HCT116 (cell line): ENCODE data around the gene PEX11G. TPM values are rescaled to one million over a fixed set of nuclear protein-coding genes. Genes with fewer than 3 reads are reported as not detected.

Source experiments
- ATAC-seq: fragments of 200-7000 bp; cut with Tn5 transposase; 2 replicates; pipeline ENCODE4 v1.9.1; 2020; ENCODE audit warnings: mild to moderate bottlenecking, moderate library complexity
- BruUV-seq: library from RNA; stranded (reverse); fragments of 400-500 nt; replicated peaks from 2 replicates; lab custom pipeline; 2021; lab: Mats Ljungman, UMichigan
- CTCF ChIA-PET: fragments of 300-600 bp; sonication (Branson Sonifier 250); formaldehyde crosslinking; loops from one replicate; lab custom pipeline; 2021; ENCODE audit warnings: antibody characterized with exemption; lab: Charles Lee
- POLR2A ChIA-PET: fragments of 300-600, 350-600 bp; sonication (Branson Sonifier 250); formaldehyde crosslinking; loops from one replicate; lab custom pipeline; 2021; ENCODE audit warnings: antibody characterized with exemption; lab: Charles Lee
- RAD21 ChIA-PET, 2 experiments: fragments of 300-600 bp; sonication (Branson Sonifier 250); formaldehyde crosslinking; loops; one replicate each; lab custom pipeline; 2023; ENCODE audit warnings: low total read pairs in 2 of 2; ENCODE audit not compliant: uncharacterized antibody in 2 of 2, unreplicated experiment in 2 of 2, low non-redundant PET in 1 of 2; lab: Charles Lee
- DNase-seq: peaks from one replicate; pipeline ENCODE4 v3.0.0-alpha.2; 2010; ENCODE audit warnings: low read depth, low spot score
- H2AFZ ChIP-seq: fragments of 200-600 bp; shearing (Covaris generic), sonication (generic); 2 replicates; pipeline ENCODE4 v1.6.1; 2017; ENCODE audit warnings: low read depth, mixed run types, mixed read lengths, antibody characterized with exemption, low read length; ENCODE audit not compliant: poor library complexity, severe bottlenecking
- H3K27ac ChIP-seq: 2 replicates; pipeline ENCODE4 v1.5.1; 2012; ENCODE audit warnings: low read depth, low read length
- H3K27me3 ChIP-seq: fragments of 200-600 bp; sonication (generic); 2 replicates; pipeline ENCODE4 v1.6.1; 2016; ENCODE audit warnings: mixed run types, low read length, mixed read lengths; ENCODE audit not compliant: insufficient read depth
- H3K36me3 ChIP-seq, 2 experiments: fragments of 200-500 bp in 1 of 2; fragments of 200-600 bp in 1 of 2; sonication (Bioruptor generic) in 1 of 2; sonication (generic) in 1 of 2; 2 replicates each; pipeline versions ENCODE4 v1.5.1 to v1.6.1; 2014 to 2016; ENCODE audit warnings: low read length in 2 of 2, inconsistent platforms in 1 of 2, mixed read lengths in 1 of 2, mixed run types in 1 of 2; ENCODE audit not compliant: insufficient read depth in 2 of 2, control insufficient read depth in 1 of 2
- H3K4me1 ChIP-seq, 2 experiments: fragments of 200-600 bp in 1 of 2; sonication (generic) in 1 of 2; 2 replicates each; pipeline versions ENCODE4 v1.5.1 to v1.6.1; 2012 to 2017; ENCODE audit warnings: low read length in 2 of 2, inconsistent platforms in 1 of 2, mild to moderate bottlenecking in 1 of 2, mixed read lengths in 1 of 2, mixed run types in 1 of 2, moderate library complexity in 1 of 2; ENCODE audit not compliant: insufficient read depth in 2 of 2, control insufficient read depth in 1 of 2
- H3K4me2 ChIP-seq: fragments of 200-600 bp; sonication (generic); 2 replicates; pipeline ENCODE4 v1.6.1; 2017; ENCODE audit warnings: mixed run types, low read length, mixed read lengths
- H3K4me3 ChIP-seq, 2 experiments: fragments of 200-600 bp in 1 of 2; sonication (generic) in 1 of 2; replicated peaks in 1 of 2; 2 replicates each; pipeline ENCODE4 v1.5.1; 2011 to 2016; ENCODE audit warnings: low read length in 2 of 2, control low read depth in 1 of 2, low read depth in 1 of 2, mild to moderate bottlenecking in 1 of 2, mixed read lengths in 1 of 2, mixed run types in 1 of 2
- H3K79me2 ChIP-seq: fragments of 200-600 bp; sonication (generic); 2 replicates; pipeline ENCODE4 v1.6.1; 2017; ENCODE audit warnings: mild to moderate bottlenecking, mixed run types, low read length, moderate library complexity, mixed read lengths; ENCODE audit not compliant: insufficient read depth
- H3K9ac ChIP-seq: fragments of 200-600 bp; sonication (generic); 2 replicates; pipeline ENCODE4 v1.6.1; 2016; ENCODE audit warnings: low read length, mixed read lengths
- H3K9me2 ChIP-seq: fragments of 200-600 bp; sonication (generic), shearing (Covaris generic); 2 replicates; pipeline ENCODE4 v1.6.1; 2017; ENCODE audit warnings: mixed run types, mild to moderate bottlenecking, moderate library complexity; ENCODE audit not compliant: insufficient read depth
- H3K9me3 ChIP-seq, 2 experiments: fragments of 200-500 bp in 1 of 2; fragments of 200-600 bp in 1 of 2; sonication (Bioruptor generic) in 1 of 2; sonication (generic) in 1 of 2; 2 replicates each; pipeline ENCODE4 v1.6.1; 2014 to 2017; ENCODE audit warnings: low read length in 2 of 2, mixed read lengths in 2 of 2, inconsistent platforms in 1 of 2, low read depth in 1 of 2, mild to moderate bottlenecking in 1 of 2, mixed run types in 1 of 2, moderate library complexity in 1 of 2; ENCODE audit not compliant: control insufficient read depth in 1 of 2, insufficient read depth in 1 of 2
- H4K20me1 ChIP-seq: fragments of 200-600 bp; sonication (generic), shearing (Covaris generic); 2 replicates; pipeline ENCODE4 v1.6.1; 2017; ENCODE audit warnings: mixed run types, mild to moderate bottlenecking, moderate library complexity; ENCODE audit not compliant: insufficient read depth
- CBX3 ChIP-seq: IDR thresholded peaks from 2 replicates; pipeline ENCODE4 v1.6.1; 2012; ENCODE audit warnings: low read depth
- CTCF ChIP-seq, 3 experiments: fragments of 200-600 bp in 1 of 3; sonication (generic) in 1 of 3; IDR thresholded peaks in 2 of 3; conservative IDR thresholded peaks in 1 of 3; 2 replicates each; pipeline ENCODE4 v1.5.1; 2012 to 2017; ENCODE audit warnings: low read depth in 2 of 3, low read length in 2 of 3, antibody characterized with exemption in 1 of 3, borderline replicate concordance in 1 of 3, control low read depth in 1 of 3, mild to moderate bottlenecking in 1 of 3, mixed read lengths in 1 of 3, mixed run types in 1 of 3, moderate library complexity in 1 of 3; ENCODE audit not compliant: insufficient read depth in 1 of 3
- ELF1 ChIP-seq: IDR thresholded peaks from 2 replicates; pipeline ENCODE4 v1.6.1; 2012; ENCODE audit warnings: low read depth, borderline replicate concordance
- EZH2 ChIP-seq: fragments of 200-600 bp; sonication (generic); IDR thresholded peaks from 2 replicates; pipeline ENCODE4 v1.6.1; 2017; ENCODE audit warnings: antibody characterized with exemption, mixed run types
- FOSL1 ChIP-seq: IDR thresholded peaks from 2 replicates; pipeline ENCODE4 v1.6.1; 2012; ENCODE audit warnings: low read depth
- POLR2AphosphoS5 ChIP-seq: IDR thresholded peaks from 2 replicates; pipeline ENCODE4 v1.6.1; 2011; ENCODE audit warnings: mild to moderate bottlenecking, low read depth, low read length, moderate library complexity
- REST ChIP-seq: IDR thresholded peaks from 2 replicates; pipeline ENCODE4 v1.6.1; 2012; ENCODE audit warnings: low read depth
- SIN3A ChIP-seq: IDR thresholded peaks from 2 replicates; pipeline ENCODE4 v1.6.1; 2012; ENCODE audit warnings: low read depth
- SP1 ChIP-seq: IDR thresholded peaks from 2 replicates; pipeline ENCODE4 v1.6.1; 2012; ENCODE audit warnings: low read depth
- SRF ChIP-seq: IDR thresholded peaks from 2 replicates; pipeline ENCODE4 v1.6.1; 2012; ENCODE audit warnings: low read depth
- YY1 ChIP-seq: IDR thresholded peaks from 2 replicates; pipeline ENCODE4 v1.6.1; 2011; ENCODE audit warnings: low read length, low read depth, moderate library complexity, mild to moderate bottlenecking; ENCODE audit not compliant: insufficient replicate concordance; ENCODE audit errors: extremely low read depth
- ZFX ChIP-seq: fragments of 450-650 bp; IDR thresholded peaks from 2 replicates; pipeline ENCODE4 v1.6.1; 2017
- ZNF274 ChIP-seq: fragments of 200-500 bp; sonication (Bioruptor generic); IDR thresholded peaks from 2 replicates; pipeline ENCODE4 v1.6.1; 2014; ENCODE audit warnings: mild to moderate bottlenecking, low read depth, low read length, inconsistent platforms
- intact Hi-C: fragments of 100-400 bp; cut with micrococcal nuclease; formaldehyde crosslinking; loops from 2 replicates; pipeline ENCODE4 v1.10.0; 2022
- total RNA-seq: library from RNA; stranded (reverse); gene quantifications from one replicate; pipeline ENCODE4 v1.2.1, GENCODE V29; 2021; ENCODE audit not compliant: unreplicated experiment

The PEX11G gene
- total RNA-seq, 1 experiment from 2014 or later: 6.4 TPM

GRCh38 chr19:7471696-7472615 lies 16.9 kb downstream of the PEX11G start:
- no peaks in the 10 kb centered on the region for H3K9me3 ChIP-seq
- ChIA-PET POLR2A (no interaction called here), CTCF (no interaction called here)
- H3K4me3 ChIP-seq: no peak overlapping the region
- H3K27me3 ChIP-seq: no peaks in the 10 kb centered on the region
- no peak for ATAC-seq
- H3K4me2 ChIP-seq: no peak overlapping the region
- no peaks in the 10 kb centered on the region for H3K9me2 ChIP-seq
- no peaks in the 10 kb centered on the region for H3K79me2 ChIP-seq
- H3K4me1 ChIP-seq: peaks cover 0 to 3% of the 10 kb centered on the region in 2 experiments; a peak in 1 of 4 replicates
- H3K27ac ChIP-seq: no peak overlapping the region
- peaks cover 0 to 7% of the 10 kb centered on the region in 2 experiments; a peak in 2 of 4 replicates for H3K36me3 ChIP-seq
- H4K20me1 ChIP-seq: no peaks in the 10 kb centered on the region
- intact Hi-C loops: no loop called here
- no TSS peak for BruUV-seq
- H2AFZ ChIP-seq: no peak overlapping the region
- no peak for TF ChIP-seq POLR2AphosphoS5
- TF ChIP-seq EZH2: no peak
- no peak for TF ChIP-seq SIN3A
- no peak for TF ChIP-seq SP1
- TF ChIP-seq YY1: no peak
- TF ChIP-seq CTCF (IDR thresholded peaks at IDR 0.05 in 2 of 3, conservative IDR thresholded peaks at IDR 0.05 in 1 of 3; ENCODE audit: borderline replicate concordance in 1 of 3, insufficient read depth in 1 of 3, low read depth in 2 of 3, low read length in 2 of 3): no peak
- no peak for TF ChIP-seq ZFX
- TF ChIP-seq SRF: no peak
- TF ChIP-seq ZNF274: no peak
- TF ChIP-seq FOSL1: no peak
- TF ChIP-seq ELF1: no peak
- TF ChIP-seq REST: no peak
- TF ChIP-seq CBX3: no peak
- TF ChIP-seq, all 23 proteins: peak for 0
- RAD21 ChIA-PET: no interaction called here
- no peak overlapping the region for H3K9ac ChIP-seq
- DNase-seq: no peak
